HEK293 (cell line): ENCODE measurements around the gene MAPK8IP3.

Experiments
- CTCF ChIA-PET: fragments of 350-600 bp; formaldehyde crosslinking; extraction: SDS; loops from one replicate; lab custom pipeline; 2021; ENCODE audit warnings: antibody characterized with exemption; lab: Yijun Ruan, JAX
- POLR2A ChIA-PET: fragments of 300-600 bp; formaldehyde crosslinking; extraction: SDS; loops from one replicate; lab custom pipeline; 2020; ENCODE audit warnings: antibody characterized with exemption, inconsistent platforms; lab: Yijun Ruan, JAX
- H3K27ac ChIP-seq: fragments of 200-500 bp; sonication (Bioruptor generic); 2 replicates; pipeline ENCODE4 v1.5.1; 2014; ENCODE audit warnings: low read depth, low read length, control low read depth, inconsistent platforms; ENCODE audit errors: extremely low read depth
- H3K36me3 ChIP-seq, 2 experiments: fragments of 200-500 bp in 1 of 2; sonication (Bioruptor generic) in 1 of 2; 1 replicate in 1 of 2; 2 replicates in 1 of 2; pipeline ENCODE4 v1.5.1; 2014 to 2017; ENCODE audit warnings: inconsistent platforms in 2 of 2, low read length in 2 of 2; ENCODE audit not compliant: control insufficient read depth in 2 of 2, insufficient read depth in 1 of 2
- H3K4me1 ChIP-seq: fragments of 200-500 bp; sonication (Bioruptor generic); 2 replicates; pipeline ENCODE4 v1.5.1; 2014; ENCODE audit warnings: mild to moderate bottlenecking, low read length, inconsistent platforms; ENCODE audit not compliant: control insufficient read depth, insufficient read depth
- H3K4me3 ChIP-seq: 2 replicates; pipeline ENCODE4 v1.5.1; 2011; ENCODE audit warnings: low read depth, mild to moderate bottlenecking, control low read depth, low read length, moderate library complexity
- H3K9me3 ChIP-seq: fragments of 200-500 bp; sonication (Bioruptor generic); 2 replicates; pipeline ENCODE4 v1.5.1; 2014; ENCODE audit warnings: low read depth, low read length, inconsistent platforms; ENCODE audit not compliant: control insufficient read depth, insufficient read depth
- BCL11B ChIP-seq: fragments of 450-650 bp; formaldehyde crosslinking; IDR thresholded peaks from 2 replicates; pipeline ENCODE4 v1.5.1; 2016; ENCODE audit warnings: low read depth, missing biosample characterization, missing genetic modification characterization
- OSR2 ChIP-seq: fragments of 450-650 bp; formaldehyde crosslinking; IDR thresholded peaks from 2 replicates; pipeline ENCODE4 v1.5.1; 2016; ENCODE audit warnings: missing biosample characterization, missing genetic modification characterization
- PRDM2 ChIP-seq: fragments of 450-650 bp; formaldehyde crosslinking; IDR thresholded peaks from 2 replicates; pipeline ENCODE4 v1.5.1; 2016; ENCODE audit warnings: missing biosample characterization, missing genetic modification characterization, borderline replicate concordance
- RBAK ChIP-seq: fragments of 450-650 bp; formaldehyde crosslinking; IDR thresholded peaks from 2 replicates; pipeline ENCODE4 v1.5.1; 2016; ENCODE audit warnings: missing biosample characterization, missing genetic modification characterization
- REPIN1 ChIP-seq: fragments of 450-650 bp; formaldehyde crosslinking; IDR thresholded peaks from 2 replicates; pipeline ENCODE4 v1.5.1; 2017; ENCODE audit warnings: missing biosample characterization, missing genetic modification characterization, low read depth
- SETDB1 ChIP-seq: IDR thresholded peaks from one replicate; pipeline ENCODE4 v1.6.1; 2017; ENCODE audit warnings: mild to moderate bottlenecking, low read length, moderate library complexity, mixed read lengths; ENCODE audit not compliant: insufficient read length
- ZNF146 ChIP-seq: fragments of 450-650 bp; formaldehyde crosslinking; IDR thresholded peaks from 2 replicates; pipeline ENCODE4 v1.5.1; 2016; ENCODE audit warnings: missing biosample characterization, missing genetic modification characterization
- ZNF266 ChIP-seq: fragments of 450-650 bp; formaldehyde crosslinking; IDR thresholded peaks from 2 replicates; pipeline ENCODE4 v1.5.1; 2016; ENCODE audit warnings: missing biosample characterization, missing genetic modification characterization, low read depth
- ZNF366 ChIP-seq: fragments of 450-650 bp; formaldehyde crosslinking; conservative IDR thresholded peaks from 2 replicates; pipeline ENCODE4 v1.5.1; 2016; ENCODE audit warnings: missing biosample characterization, missing genetic modification characterization
- ZNF473 ChIP-seq: fragments of 450-650 bp; formaldehyde crosslinking; IDR thresholded peaks from 2 replicates; pipeline ENCODE4 v1.5.1; 2017; ENCODE audit warnings: missing biosample characterization, missing genetic modification characterization
- ZNF48 ChIP-seq: fragments of 450-650 bp; formaldehyde crosslinking; IDR thresholded peaks from 2 replicates; pipeline ENCODE4 v1.5.1; 2016; ENCODE audit warnings: missing biosample characterization, missing genetic modification characterization
- ZNF513 ChIP-seq: fragments of 450-650 bp; IDR thresholded peaks from 2 replicates; pipeline ENCODE4 v1.5.1; 2018; ENCODE audit warnings: missing biosample characterization, missing genetic modification characterization
- ZNF585B ChIP-seq: fragments of 450-650 bp; formaldehyde crosslinking; IDR thresholded peaks from 2 replicates; pipeline ENCODE4 v1.5.1; 2016; ENCODE audit warnings: missing biosample characterization, missing genetic modification characterization
- ZNF629 ChIP-seq: fragments of 450-650 bp; formaldehyde crosslinking; IDR thresholded peaks from 2 replicates; pipeline ENCODE4 v1.5.1; 2017; ENCODE audit warnings: missing biosample characterization, missing genetic modification characterization
- ZNF660 ChIP-seq: fragments of 450-650 bp; IDR thresholded peaks from 2 replicates; pipeline ENCODE4 v1.5.1; 2018; ENCODE audit warnings: missing biosample characterization, mild to moderate bottlenecking, missing genetic modification characterization
- ZNF768 ChIP-seq: fragments of 450-650 bp; formaldehyde crosslinking; IDR thresholded peaks from 2 replicates; pipeline ENCODE4 v1.5.1; 2018; ENCODE audit warnings: missing biosample characterization, mild to moderate bottlenecking, missing genetic modification characterization
- ZNF837 ChIP-seq: fragments of 450-650 bp; formaldehyde crosslinking; IDR thresholded peaks from 2 replicates; pipeline ENCODE4 v1.5.1; 2016; ENCODE audit warnings: missing biosample characterization, missing genetic modification characterization
- ZNF843 ChIP-seq: fragments of 450-650 bp; formaldehyde crosslinking; IDR thresholded peaks from 2 replicates; pipeline ENCODE4 v1.5.1; 2016; ENCODE audit warnings: missing biosample characterization, missing genetic modification characterization

The MAPK8IP3 gene

GRCh38 chr16:1689853-1690252 is 16.1 kb upstream of the MAPK8IP3 start (continued):
- TF ChIP-seq RBAK (no peak), ZNF266 (tag by site-specific recombination) (no peak), OSR2 (tag by site-specific recombination) (no peak), ZNF513 (no peak), BCL11B (no peak), PRDM2 (tag by site-specific recombination) (no peak), ZNF843 (no peak), ZNF473 (no peak), REPIN1 (no peak), ZNF629 (no peak)
- TF ChIP-seq, all 188 proteins: peak for 0

- TF ChIP-seq ZNF146 (tag by site-specific recombination) = no peak
- TF ChIP-seq ZNF768 (tag by site-specific recombination) = peak; percentile 52; the same call in 1 of the 2 replicates
- TF ChIP-seq ZNF660 = no peak
- TF ChIP-seq ZNF585B (tag by site-specific recombination) = no peak
- TF ChIP-seq ZNF837 (tag by site-specific recombination) = no peak
- no peak for TF ChIP-seq ZNF48
- no peak for TF ChIP-seq ZNF366
- TF ChIP-seq, all 188 proteins: peak for 1
- CTCF ChIA-PET = interaction anchor here (0.5 to 1.2 kb wide), 3 partner anchors 10 to 906 kb away, joined by 3 to 4 read pairs (median 4); no protein-coding TSS in a partner anchor
- Histone ChIP-seq H3K4me3 (no peak overlapping the region), H3K27ac (no peak overlapping the region), H3K9me3 (no peaks in the 10 kb centered on the region), H3K4me1 (no peaks in the 10 kb centered on the region; the same call in 1 of the 2 replicates), H3K36me3 (peaks cover 56 to 93% of the 10 kb centered on the region in 2 experiments)
- POLR2A ChIA-PET = interaction anchor here (0.5 to 2.5 kb wide), 2 partner anchors 15 to 81 kb away, joined by 8 to 16 read pairs; partner anchors contain the start of gene MAPK8IP3
Measured at GRCh38 chr16:1690810-1691209, 15.2 kb upstream of the MAPK8IP3 start.

GRCh38 chr16:1691276-1691675 is 14.7 kb upstream of the MAPK8IP3 start:
- no peak overlapping the region for H3K27ac ChIP-seq
- H3K4me3 ChIP-seq = no peak overlapping the region
- H3K36me3 ChIP-seq = peaks cover 60 to 93% of the 10 kb centered on the region in 2 experiments
- TF ChIP-seq ZNF629 = peak; percentile 38; the same call in 1 of the 2 replicates
- TF ChIP-seq SETDB1 = no peak
- TF ChIP-seq, all 188 proteins: peak for 1
- POLR2A ChIA-PET = interaction anchor here (0.5 to 2.5 kb wide), 2 partner anchors 14 to 80 kb away, joined by 8 to 16 read pairs; partner anchors contain the start of gene MAPK8IP3
- H3K4me1 ChIP-seq = no peaks in the 10 kb centered on the region; the same call in 1 of the 2 replicates
- CTCF ChIA-PET = interaction anchor here (0.5 to 1.2 kb wide), 3 partner anchors 11 to 906 kb away, joined by 3 to 4 read pairs (median 4); no protein-coding TSS in a partner anchor
- H3K9me3 ChIP-seq = no peaks in the 10 kb centered on the region
